GM19455 (cell line): ENCODE results near the gene DLEC1.

Experiments
- ATAC-seq: cut with Tn5 transposase; IDR thresholded peaks from one replicate; pipeline ENCODE4 v1.9.1; 2021; ENCODE audit not compliant: unreplicated experiment

Gene DLEC1

GRCh38 chr3:38039101-38039898 is at the start of gene DLEC1:
TSS of gene DLEC1 (plus strand) at chr3:38039208. CDS start at chr3:38039226, 18 bp downstream.
- peak; percentile 91 for ATAC-seq

- ATAC-seq = no peak
These were observed 49.1 kb upstream of the DLEC1 start for GRCh38 chr3:37989821-37990480.

GRCh38 chr3:37990527-37990926 is 48.5 kb upstream of the DLEC1 start, which contains the start of gene VILL:
TSS of gene VILL (plus strand) at chr3:37990786. CDS start at chr3:37993673, 2,887 bp downstream.
- no peak for ATAC-seq

- no peak for ATAC-seq
These were observed 47.9 kb upstream of the DLEC1 start for GRCh38 chr3:37991109-37991508.

- no peak for ATAC-seq
These were observed 47.2 kb upstream of the DLEC1 start for GRCh38 chr3:37991823-37992222.

- ATAC-seq = no peak
These were observed 46.5 kb upstream of the DLEC1 start for GRCh38 chr3:37992271-37993066.

GRCh38 chr3:37993067-37993455 is 45.9 kb upstream of the DLEC1 start:
- no peak for ATAC-seq

- no peak for ATAC-seq
These were observed 45.6 kb upstream of the DLEC1 start for GRCh38 chr3:37993460-37993819.

- peak; percentile 60 for ATAC-seq
These were observed 45.0 kb upstream of the DLEC1 start for GRCh38 chr3:37993820-37994638.

- ATAC-seq = no peak
These were observed 44.4 kb upstream of the DLEC1 start for GRCh38 chr3:37994639-37994972.

- no peak for ATAC-seq
These were observed 43.1 kb upstream of the DLEC1 start for GRCh38 chr3:37995652-37996641.

- peak; percentile 50 for ATAC-seq
These were observed 42.2 kb upstream of the DLEC1 start for GRCh38 chr3:37996785-37997301.

GRCh38 chr3:37997342-37997741 is 41.7 kb upstream of the DLEC1 start:
- no peak for ATAC-seq

GRCh38 chr3:37997791-37998370 is 41.1 kb upstream of the DLEC1 start:
- ATAC-seq = no peak

GRCh38 chr3:37999836-38000235 is 39.2 kb upstream of the DLEC1 start:
- ATAC-seq = no peak

GRCh38 chr3:38000242-38000916 is 38.6 kb upstream of the DLEC1 start:
- no peak for ATAC-seq

GRCh38 chr3:38000965-38001455 is 38.0 kb upstream of the DLEC1 start:
- no peak for ATAC-seq

GRCh38 chr3:38001456-38002081 is 37.4 kb upstream of the DLEC1 start:
- no peak for ATAC-seq
